NB4 (cell line): ENCODE measurements around the gene LCT.

Source experiments
- DNase-seq: peaks from one replicate; pipeline ENCODE4 v3.0.0; 2010; ENCODE audit warnings: low read depth
- H3K4me3 ChIP-seq: one replicate; pipeline ENCODE4 v1.5.1; 2011; ENCODE audit warnings: mild to moderate bottlenecking, low read depth, low read length, moderate library complexity
- MYC ChIP-seq: IDR thresholded peaks from 2 replicates; pipeline ENCODE4 v1.6.1; 2011; ENCODE audit warnings: low read depth, low read length
- POLR2A ChIP-seq: IDR thresholded peaks from 2 replicates; pipeline ENCODE4 v1.6.1; 2011; ENCODE audit warnings: mild to moderate bottlenecking; ENCODE audit not compliant: insufficient read length; ENCODE audit errors: extremely low read depth
- TF ChIP-seq, protein P1 (sequence below): IDR thresholded peaks from 2 replicates; pipeline ENCODE4 v1.6.1; 2011; ENCODE audit warnings: low read depth, low read length
- TF ChIP-seq, protein P2 (sequence below): IDR thresholded peaks from one replicate; pipeline ENCODE4 v1.5.1; 2012; ENCODE audit warnings: low read depth, low read length

LCT gene

GRCh38 chr2:135741043-135741394 is 96.0 kb downstream of the LCT start:
- TF ChIP-seq, protein P1, sequence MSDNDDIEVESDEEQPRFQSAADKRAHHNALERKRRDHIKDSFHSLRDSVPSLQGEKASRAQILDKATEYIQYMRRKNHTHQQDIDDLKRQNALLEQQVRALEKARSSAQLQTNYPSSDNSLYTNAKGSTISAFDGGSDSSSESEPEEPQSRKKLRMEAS: no peak
- no peak overlapping the region for H3K4me3 ChIP-seq
- DNase-seq: no peak

- no peak overlapping the region for H3K4me3 ChIP-seq
- DNase-seq: no peak
- TF ChIP-seq, protein P2, sequence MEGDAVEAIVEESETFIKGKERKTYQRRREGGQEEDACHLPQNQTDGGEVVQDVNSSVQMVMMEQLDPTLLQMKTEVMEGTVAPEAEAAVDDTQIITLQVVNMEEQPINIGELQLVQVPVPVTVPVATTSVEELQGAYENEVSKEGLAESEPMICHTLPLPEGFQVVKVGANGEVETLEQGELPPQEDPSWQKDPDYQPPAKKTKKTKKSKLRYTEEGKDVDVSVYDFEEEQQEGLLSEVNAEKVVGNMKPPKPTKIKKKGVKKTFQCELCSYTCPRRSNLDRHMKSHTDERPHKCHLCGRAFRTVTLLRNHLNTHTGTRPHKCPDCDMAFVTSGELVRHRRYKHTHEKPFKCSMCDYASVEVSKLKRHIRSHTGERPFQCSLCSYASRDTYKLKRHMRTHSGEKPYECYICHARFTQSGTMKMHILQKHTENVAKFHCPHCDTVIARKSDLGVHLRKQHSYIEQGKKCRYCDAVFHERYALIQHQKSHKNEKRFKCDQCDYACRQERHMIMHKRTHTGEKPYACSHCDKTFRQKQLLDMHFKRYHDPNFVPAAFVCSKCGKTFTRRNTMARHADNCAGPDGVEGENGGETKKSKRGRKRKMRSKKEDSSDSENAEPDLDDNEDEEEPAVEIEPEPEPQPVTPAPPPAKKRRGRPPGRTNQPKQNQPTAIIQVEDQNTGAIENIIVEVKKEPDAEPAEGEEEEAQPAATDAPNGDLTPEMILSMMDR: no peak
- TF ChIP-seq, protein P1: no peak
- no peak for TF ChIP-seq POLR2A
- TF ChIP-seq MYC: no peak
Observed at GRCh38 chr2:135740206-135740605, 96.8 kb downstream of the LCT start.
